Measurements from ENCODE around the gene ACAA1.

DNA sequence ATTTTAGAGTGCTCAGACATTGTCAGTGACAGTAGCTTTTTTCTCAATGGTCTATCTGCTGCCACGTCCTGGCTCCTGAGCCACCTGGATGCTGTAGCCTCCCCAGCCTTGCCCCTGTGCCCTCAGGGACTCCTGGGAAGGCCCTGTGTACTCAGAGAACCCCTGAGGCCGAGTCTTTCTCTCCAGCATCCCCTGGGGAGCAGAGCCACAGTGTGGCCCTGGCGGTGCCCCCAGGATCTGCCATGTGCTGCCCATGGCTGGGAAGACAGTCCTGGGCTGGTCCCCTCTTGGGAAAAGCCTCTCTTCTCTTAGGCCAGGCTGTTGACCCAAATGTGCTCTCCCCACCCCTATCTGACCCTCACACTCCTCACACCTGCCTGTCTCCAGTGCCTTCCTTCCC lies 6.6 kb upstream of the ACAA1 start:
- TF ChIP-seq, protein P1, sequence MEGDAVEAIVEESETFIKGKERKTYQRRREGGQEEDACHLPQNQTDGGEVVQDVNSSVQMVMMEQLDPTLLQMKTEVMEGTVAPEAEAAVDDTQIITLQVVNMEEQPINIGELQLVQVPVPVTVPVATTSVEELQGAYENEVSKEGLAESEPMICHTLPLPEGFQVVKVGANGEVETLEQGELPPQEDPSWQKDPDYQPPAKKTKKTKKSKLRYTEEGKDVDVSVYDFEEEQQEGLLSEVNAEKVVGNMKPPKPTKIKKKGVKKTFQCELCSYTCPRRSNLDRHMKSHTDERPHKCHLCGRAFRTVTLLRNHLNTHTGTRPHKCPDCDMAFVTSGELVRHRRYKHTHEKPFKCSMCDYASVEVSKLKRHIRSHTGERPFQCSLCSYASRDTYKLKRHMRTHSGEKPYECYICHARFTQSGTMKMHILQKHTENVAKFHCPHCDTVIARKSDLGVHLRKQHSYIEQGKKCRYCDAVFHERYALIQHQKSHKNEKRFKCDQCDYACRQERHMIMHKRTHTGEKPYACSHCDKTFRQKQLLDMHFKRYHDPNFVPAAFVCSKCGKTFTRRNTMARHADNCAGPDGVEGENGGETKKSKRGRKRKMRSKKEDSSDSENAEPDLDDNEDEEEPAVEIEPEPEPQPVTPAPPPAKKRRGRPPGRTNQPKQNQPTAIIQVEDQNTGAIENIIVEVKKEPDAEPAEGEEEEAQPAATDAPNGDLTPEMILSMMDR (IDR thresholded peaks at IDR 0.05) = no peak
- TF ChIP-seq POLR2A (IDR thresholded peaks at IDR 0.05) = no peak

Measured in uterus (tissue), 2 donors.